Keratinocyte (primary cell): ENCODE results near the gene TXNL4A. TPM values are rescaled to one million over a fixed set of nuclear protein-coding genes. Genes with fewer than 3 reads are reported as not detected.

Experiments used
- DNase-seq: peaks from one replicate; pipeline ENCODE4 v3.0.0-alpha.2; 2011; ENCODE audit warnings: low read depth, missing footprints, low spot score
- FAIRE-seq: peaks from 2 replicates; lab custom pipeline; 2011; peaks lifted over from hg19 to GRCh38; lab: Jason Lieb, UNC
- H2AFZ ChIP-seq: 2 replicates; pipeline ENCODE4 v1.6.0; 2012; ENCODE audit warnings: low read length, control low read depth, inconsistent platforms; ENCODE audit not compliant: control insufficient read depth
- H3K27ac ChIP-seq: 2 replicates; pipeline ENCODE4 v1.5.1; 2011; ENCODE audit warnings: low read length; ENCODE audit not compliant: control insufficient read depth, insufficient read depth
- H3K27me3 ChIP-seq: 3 replicates; pipeline ENCODE4 v1.6.0; 2011; ENCODE audit warnings: low read length; ENCODE audit not compliant: control insufficient read depth, insufficient read depth; ENCODE audit errors: extremely low read depth
- H3K36me3 ChIP-seq, 2 experiments: 2 replicates in 1 of 2; 3 replicates in 1 of 2; pipeline ENCODE4 v1.5.1; 2011; ENCODE audit warnings: low read length in 2 of 2, mild to moderate bottlenecking in 1 of 2; ENCODE audit not compliant: control insufficient read depth in 2 of 2, insufficient read depth in 2 of 2; ENCODE audit errors: extremely low read depth in 1 of 2
- H3K4me1 ChIP-seq: 3 replicates; pipeline ENCODE4 v1.5.1; 2011; ENCODE audit warnings: low read length; ENCODE audit not compliant: control insufficient read depth, insufficient read depth; ENCODE audit errors: extremely low read depth
- H3K4me2 ChIP-seq: 3 replicates; pipeline ENCODE4 v1.6.0; 2011; ENCODE audit warnings: low read depth, low read length; ENCODE audit not compliant: control insufficient read depth, insufficient read depth; ENCODE audit errors: extremely low read depth
- H3K4me3 ChIP-seq, 3 experiments: fragments of 200-600 bp in 1 of 3; sonication (generic) in 1 of 3; 2 replicates in 2 of 3; 3 replicates in 1 of 3; pipeline ENCODE4 v1.5.1; 2011 to 2016; ENCODE audit warnings: low read length in 3 of 3, mild to moderate bottlenecking in 3 of 3, control low read depth in 2 of 3, inconsistent platforms in 1 of 3, low read depth in 1 of 3, mixed read lengths in 1 of 3, mixed run types in 1 of 3, moderate library complexity in 1 of 3; ENCODE audit not compliant: control insufficient read depth in 2 of 3, insufficient read depth in 2 of 3; ENCODE audit errors: extremely low read depth in 1 of 3
- H3K79me2 ChIP-seq: 2 replicates; pipeline ENCODE4 v1.6.0; 2012; ENCODE audit warnings: low read length; ENCODE audit not compliant: control insufficient read depth, insufficient read depth
- H3K9ac ChIP-seq: 3 replicates; pipeline ENCODE4 v1.6.0; 2011; ENCODE audit warnings: low read length; ENCODE audit not compliant: control insufficient read depth, insufficient read depth; ENCODE audit errors: extremely low read depth
- H3K9me1 ChIP-seq: 3 replicates; pipeline ENCODE4 v1.6.0; 2011; ENCODE audit warnings: low read length; ENCODE audit not compliant: control insufficient read depth, insufficient read depth; ENCODE audit errors: extremely low read depth
- H3K9me3 ChIP-seq: 2 replicates; pipeline ENCODE4 v1.5.1; 2012; ENCODE audit warnings: low read depth, low read length; ENCODE audit not compliant: control insufficient read depth
- H4K20me1 ChIP-seq: 3 replicates; pipeline ENCODE4 v1.6.0; 2011; ENCODE audit warnings: low read length; ENCODE audit not compliant: control insufficient read depth, insufficient read depth; ENCODE audit errors: extremely low read depth
- CTCF ChIP-seq, 3 experiments: IDR thresholded peaks in 1 of 3; conservative IDR thresholded peaks in 1 of 3; optimal IDR thresholded peaks in 1 of 3; 2 replicates in 2 of 3; 3 replicates in 1 of 3; pipeline versions ENCODE3 to v1.5.1; 2011; ENCODE audit warnings: low read length in 3 of 3, mild to moderate bottlenecking in 3 of 3, moderate library complexity in 2 of 3, control low read depth in 1 of 3, inconsistent platforms in 1 of 3; ENCODE audit not compliant: insufficient read depth in 2 of 3; ENCODE audit errors: extremely low read depth in 1 of 3
- EZH2 ChIP-seq: IDR thresholded peaks from one replicate; pipeline ENCODE4 v1.6.1; 2012; ENCODE audit warnings: inconsistent platforms, mild to moderate bottlenecking, low read length, moderate library complexity
- dilution Hi-C: fragments of 300-500 bp; cut with MboI; formaldehyde crosslinking; loops from one replicate; pipeline ENCODE4 v1.7.0; 2020; ENCODE audit warnings: low sequenced_read_pairs; ENCODE audit not compliant: extremely low pct_ligation_motif_present
- polyA plus RNA-seq, 5 experiments: library from polyadenylated mRNA; depleted of rRNA in 3 of 5; stranded (reverse) in 3 of 5; stranded (forward) in 1 of 5; unstranded in 1 of 5; fragments of >200 nt; gene quantifications; 1 replicate in 1 of 5; 2 replicates in 3 of 5; 3 replicates in 1 of 5; pipeline versions ENCODE4 v1.2.1 to v1.2.3, GENCODE V29; 2011 to 2012; ENCODE audit warnings: missing spikeins in 2 of 5, low read depth in 1 of 5, low replicate concordance in 1 of 5

TXNL4A gene
- polyA plus RNA-seq, 1 donor (not counting 4 experiments of a cell fraction or from before 2014, with no cell fraction given): 142 TPM

GRCh38 chr18:79930020-79930642 is 58.2 kb downstream of the TXNL4A start:
- no peaks in the 10 kb centered on the region for H4K20me1 ChIP-seq
- H3K4me1 ChIP-seq: no peaks in the 10 kb centered on the region
- peaks cover 66% of the 10 kb centered on the region for H3K79me2 ChIP-seq
- no peak overlapping the region for H3K27ac ChIP-seq
- DNase-seq (no peak), FAIRE-seq (no peak)
- no peaks in the 10 kb centered on the region for H3K9me1 ChIP-seq
- H3K4me3 ChIP-seq: no peak overlapping the region
- no peak for TF ChIP-seq CTCF (optimal IDR thresholded peaks at IDR 0.05 in 1 of 3, IDR thresholded peaks at IDR 0.05 in 1 of 3, conservative IDR thresholded peaks at IDR 0.05 in 1 of 3; ENCODE audit: extremely low read depth in 1 of 3, insufficient read depth in 2 of 3, low read length in 3 of 3)
- TF ChIP-seq EZH2: no peak
- dilution Hi-C loops: no loop called here
- peaks cover 14 to 18% of the 10 kb centered on the region in 2 experiments for H3K36me3 ChIP-seq
- H3K9me3 ChIP-seq: peaks cover 13% of the 10 kb centered on the region
- H3K4me2 ChIP-seq: no peak overlapping the region
- no peak overlapping the region for H2AFZ ChIP-seq
- H3K9ac ChIP-seq: no peak overlapping the region
- H3K27me3 ChIP-seq: no peaks in the 10 kb centered on the region

- DNase-seq (no peak), FAIRE-seq (no peak)
- Histone ChIP-seq H3K79me2 (peaks cover 57% of the 10 kb centered on the region), H3K27ac (no peak overlapping the region), H3K4me2 (no peak overlapping the region), H3K9me3 (peaks cover 7% of the 10 kb centered on the region), H4K20me1 (no peaks in the 10 kb centered on the region), H3K27me3 (no peaks in the 10 kb centered on the region), H3K9me1 (no peaks in the 10 kb centered on the region), H3K4me3 (no peak overlapping the region), H3K9ac (no peak overlapping the region), H2AFZ (no peak overlapping the region), H3K36me3 (peaks cover 10 to 16% of the 10 kb centered on the region in 2 experiments), H3K4me1 (no peaks in the 10 kb centered on the region)
- TF ChIP-seq CTCF (optimal IDR thresholded peaks at IDR 0.05 in 1 of 3, IDR thresholded peaks at IDR 0.05 in 1 of 3, conservative IDR thresholded peaks at IDR 0.05 in 1 of 3; ENCODE audit: extremely low read depth in 1 of 3, insufficient read depth in 2 of 3, low read length in 3 of 3): no peak
- TF ChIP-seq EZH2: no peak
- dilution Hi-C loops: no loop called here
These were observed 59.8 kb downstream of the TXNL4A start for GRCh38 chr18:79928563-79928960.
